ENCODE data around the gene SCARF2.

DNA sequence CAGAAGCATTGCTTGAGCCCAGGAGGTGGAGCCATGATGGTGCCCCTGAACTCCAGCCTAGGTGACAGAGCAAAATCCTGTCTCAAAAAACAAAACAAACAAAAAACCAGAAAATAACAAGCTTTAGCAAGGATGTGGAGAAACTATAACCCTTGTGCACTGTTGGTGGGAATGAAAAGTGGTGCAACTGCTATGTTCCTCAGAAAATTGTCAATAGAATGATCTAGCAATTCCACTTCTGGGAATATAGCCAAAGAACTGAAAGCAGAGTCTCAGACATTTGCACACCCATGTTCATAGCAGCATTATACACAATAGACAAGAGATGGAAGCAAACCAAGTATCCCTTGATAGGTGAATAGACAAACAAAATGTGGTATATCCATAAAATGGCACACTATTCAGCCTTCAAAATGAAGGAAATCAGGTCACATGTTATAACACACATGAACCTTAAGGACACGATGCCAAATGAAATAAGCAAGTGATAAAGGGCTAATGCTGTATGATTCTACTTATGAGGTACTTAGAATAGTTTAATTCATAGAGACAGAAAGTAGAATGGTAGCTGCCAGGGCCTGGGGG lies 42.1 kb upstream of the SCARF2 start:
- TF ChIP-seq, protein P1, sequence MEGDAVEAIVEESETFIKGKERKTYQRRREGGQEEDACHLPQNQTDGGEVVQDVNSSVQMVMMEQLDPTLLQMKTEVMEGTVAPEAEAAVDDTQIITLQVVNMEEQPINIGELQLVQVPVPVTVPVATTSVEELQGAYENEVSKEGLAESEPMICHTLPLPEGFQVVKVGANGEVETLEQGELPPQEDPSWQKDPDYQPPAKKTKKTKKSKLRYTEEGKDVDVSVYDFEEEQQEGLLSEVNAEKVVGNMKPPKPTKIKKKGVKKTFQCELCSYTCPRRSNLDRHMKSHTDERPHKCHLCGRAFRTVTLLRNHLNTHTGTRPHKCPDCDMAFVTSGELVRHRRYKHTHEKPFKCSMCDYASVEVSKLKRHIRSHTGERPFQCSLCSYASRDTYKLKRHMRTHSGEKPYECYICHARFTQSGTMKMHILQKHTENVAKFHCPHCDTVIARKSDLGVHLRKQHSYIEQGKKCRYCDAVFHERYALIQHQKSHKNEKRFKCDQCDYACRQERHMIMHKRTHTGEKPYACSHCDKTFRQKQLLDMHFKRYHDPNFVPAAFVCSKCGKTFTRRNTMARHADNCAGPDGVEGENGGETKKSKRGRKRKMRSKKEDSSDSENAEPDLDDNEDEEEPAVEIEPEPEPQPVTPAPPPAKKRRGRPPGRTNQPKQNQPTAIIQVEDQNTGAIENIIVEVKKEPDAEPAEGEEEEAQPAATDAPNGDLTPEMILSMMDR (IDR thresholded peaks at IDR 0.05), result no peak
- no peak for TF ChIP-seq POLR2A (IDR thresholded peaks at IDR 0.05)

Measured in lower leg skin (tissue), 3 donors.